IMR-90 (cell line): Measurements from ENCODE around the gene SCLY. TPM values are rescaled to one million over a fixed set of nuclear protein-coding genes. Genes with fewer than 3 reads are reported as not detected.
A peak's percentile ranks its signal among the peaks of the same experiment; 100 is the strongest.

Experiments
- ATAC-seq: fragments of 200-7000 bp; cut with Tn5 transposase; 2 replicates; pipeline ENCODE4 v1.9.1; 2020; ENCODE audit warnings: low read depth, mild to moderate bottlenecking, moderate library complexity
- BruUV-seq: library from RNA; stranded (reverse); fragments of 400-500 nt; replicated peaks from 2 replicates; lab custom pipeline; 2021; lab: Mats Ljungman, UMichigan
- CTCF ChIA-PET: fragments of 300-600 bp; formaldehyde crosslinking; extraction: SDS; loops from one replicate; lab custom pipeline; 2021; ENCODE audit warnings: antibody characterized with exemption; lab: Yijun Ruan, JAX
- POLR2A ChIA-PET: fragments of 300-600 bp; sonication (Branson Sonifier 250); formaldehyde crosslinking; loops from one replicate; lab custom pipeline; 2022; ENCODE audit warnings: antibody characterized with exemption; ENCODE audit not compliant: unreplicated experiment; lab: Charles Lee
- DNase-seq: peaks from one replicate; pipeline ENCODE4 v3.0.0; 2013
- H2AFZ ChIP-seq: replicated peaks from 2 replicates; pipeline ENCODE3; 2013; ENCODE audit warnings: low read length, mild to moderate bottlenecking; ENCODE audit not compliant: poor library complexity
- H2AK5ac ChIP-seq: 2 replicates; pipeline ENCODE4 v1.6.1; 2013; ENCODE audit warnings: low read depth, low read length, inconsistent platforms
- H2AK9ac ChIP-seq: replicated peaks from 2 replicates; pipeline ENCODE3; 2013; ENCODE audit warnings: mild to moderate bottlenecking, low read depth, low read length, moderate library complexity; ENCODE audit not compliant: poor library complexity
- H2BK120ac ChIP-seq: 2 replicates; pipeline ENCODE4 v1.6.1; 2013; ENCODE audit warnings: low read depth, low read length, inconsistent platforms
- H2BK15ac ChIP-seq: 3 replicates; pipeline ENCODE4 v1.6.1; 2013; ENCODE audit warnings: low read depth, low read length, inconsistent platforms
- H2BK20ac ChIP-seq: 2 replicates; pipeline ENCODE4 v1.6.1; 2013; ENCODE audit warnings: low read depth, mild to moderate bottlenecking, inconsistent platforms, low read length, moderate library complexity
- H2BK5ac ChIP-seq: 2 replicates; pipeline ENCODE4 v1.6.1; 2013; ENCODE audit warnings: mild to moderate bottlenecking, low read depth, low read length, inconsistent platforms; ENCODE audit not compliant: poor library complexity, severe bottlenecking
- H3K14ac ChIP-seq: replicated peaks from 2 replicates; pipeline ENCODE4 v1.6.1; 2013; ENCODE audit warnings: low read depth, low read length, inconsistent platforms
- H3K18ac ChIP-seq: 2 replicates; pipeline ENCODE4 v1.6.1; 2013; ENCODE audit warnings: low read depth, low read length, control low read depth
- H3K23ac ChIP-seq: 2 replicates; pipeline ENCODE4 v1.6.1; 2013; ENCODE audit warnings: low read depth, low read length, inconsistent platforms
- H3K27ac ChIP-seq: 2 replicates; pipeline ENCODE4 v1.5.1; 2013; ENCODE audit warnings: mild to moderate bottlenecking, control low read depth, low read length; ENCODE audit not compliant: insufficient read depth
- H3K27me3 ChIP-seq: 2 replicates; pipeline ENCODE4 v1.6.1; 2013; ENCODE audit warnings: low read length; ENCODE audit not compliant: control insufficient read depth, insufficient read depth
- H3K36me3 ChIP-seq: 2 replicates; pipeline ENCODE4 v1.6.1; 2013; ENCODE audit warnings: low read length, mixed read lengths; ENCODE audit not compliant: control insufficient read depth, insufficient read depth
- H3K4ac ChIP-seq: 2 replicates; pipeline ENCODE4 v1.6.1; 2013; ENCODE audit warnings: low read depth, low read length, inconsistent platforms
- H3K4me1 ChIP-seq: 2 replicates; pipeline ENCODE4 v1.6.1; 2013; ENCODE audit warnings: low read length, mixed read lengths; ENCODE audit not compliant: control insufficient read depth, insufficient read depth
- H3K4me2 ChIP-seq: 2 replicates; pipeline ENCODE4 v1.6.1; 2013; ENCODE audit warnings: low read depth, mild to moderate bottlenecking, control low read depth, low read length, moderate library complexity
- H3K4me3 ChIP-seq: 2 replicates; pipeline ENCODE4 v1.5.1; 2013; ENCODE audit warnings: low read depth, mild to moderate bottlenecking, control low read depth, low read length, moderate library complexity; ENCODE audit not compliant: insufficient read depth
- H3K56ac ChIP-seq: 2 replicates; pipeline ENCODE4 v1.6.1; 2013; ENCODE audit warnings: low read length, inconsistent platforms; ENCODE audit not compliant: insufficient read depth; ENCODE audit errors: extremely low read depth
- H3K79me1 ChIP-seq, 2 experiments: 2 replicates each; pipeline ENCODE4 v1.6.1; 2013; ENCODE audit warnings: low read length in 2 of 2, inconsistent platforms in 1 of 2, low read depth in 1 of 2
- H3K9ac ChIP-seq: 2 replicates; pipeline ENCODE4 v1.6.1; 2013; ENCODE audit warnings: low read depth, low read length, control low read depth
- H3K9me1 ChIP-seq: 2 replicates; pipeline ENCODE4 v1.6.1; 2013; ENCODE audit warnings: low read length, inconsistent platforms; ENCODE audit not compliant: insufficient read depth
- H3K9me3 ChIP-seq: 2 replicates; pipeline ENCODE4 v1.6.1; 2013; ENCODE audit warnings: low read length; ENCODE audit not compliant: control insufficient read depth, insufficient read depth
- H4K20me1 ChIP-seq: 2 replicates; pipeline ENCODE4 v1.6.1; 2013; ENCODE audit warnings: low read length, inconsistent platforms; ENCODE audit not compliant: insufficient read depth
- H4K5ac ChIP-seq: 2 replicates; pipeline ENCODE4 v1.6.1; 2013; ENCODE audit warnings: mild to moderate bottlenecking, low read depth, low read length, control low read depth
- H4K8ac ChIP-seq, 2 experiments: 2 replicates each; pipeline ENCODE4 v1.6.1; 2013; ENCODE audit warnings: low read depth in 2 of 2, low read length in 2 of 2, control low read depth in 1 of 2, inconsistent platforms in 1 of 2
- H4K91ac ChIP-seq: 2 replicates; pipeline ENCODE4 v1.6.1; 2013; ENCODE audit warnings: low read depth, low read length, inconsistent platforms; ENCODE audit not compliant: insufficient read depth
- BHLHE40 ChIP-seq: fragments of 150-350 bp; IDR thresholded peaks from 2 replicates; pipeline ENCODE4 v1.6.1; 2016; ENCODE audit warnings: mild to moderate bottlenecking, low read depth, low read length
- POLR2A ChIP-seq: IDR thresholded peaks from 2 replicates; pipeline ENCODE4 v1.6.1; 2012; ENCODE audit warnings: mild to moderate bottlenecking, low read depth, low read length
- RCOR1 ChIP-seq: IDR thresholded peaks from 2 replicates; pipeline ENCODE4 v1.6.1; 2012; ENCODE audit warnings: mild to moderate bottlenecking, low read length, improper control_type of control experiment; ENCODE audit not compliant: insufficient replicate concordance
- WGBS, 2 experiments: methylation state at CpG; one replicate each; pipeline versions ENCODE4 v1.1.5 to v1.1.7; 2013; ENCODE audit warnings: missing lambda C conversion rate in 2 of 2; ENCODE audit not compliant: insufficient read length in 1 of 2; ENCODE audit errors: extremely low coverage in 2 of 2; 5-methylcytosine and 5-hydroxymethylcytosine counted together
- dilution Hi-C: fragments of 300-500 bp; cut with HindIII; formaldehyde crosslinking; loops from one replicate; pipeline ENCODE4 v1.14.3; 2018; ENCODE audit warnings: low sequenced_read_pairs; ENCODE audit not compliant: unreplicated experiment
- in situ Hi-C: fragments of 300-500 bp; cut with MboI; formaldehyde crosslinking; loops from 3 replicates; pipeline ENCODE4 v1.14.3; 2019; ENCODE audit warnings: low sequenced_read_pairs, inconsistent platforms, mixed read lengths
- intact Hi-C: fragments of 100-400 bp; cut with micrococcal nuclease; formaldehyde crosslinking; loops from 2 replicates; pipeline ENCODE4 v1.10.0; 2022
- polyA plus RNA-seq, 3 experiments: library from polyadenylated mRNA; depleted of rRNA; stranded (reverse); fragments of >200 nt; gene quantifications; 2 replicates each; pipeline ENCODE4 v1.2.3, GENCODE V29; 2012; ENCODE audit warnings: low replicate concordance in 1 of 3
- total RNA-seq: library from RNA; depleted of rRNA; stranded (reverse); fragments of >200 nt; gene quantifications from 2 replicates; pipeline ENCODE4 v1.2.3, GENCODE V29; 2012
- TF ChIP-seq, protein P1 (sequence below): fragments of 150-350 bp; IDR thresholded peaks from 2 replicates; pipeline ENCODE4 v1.6.1; 2016; ENCODE audit warnings: low read depth, mild to moderate bottlenecking, low read length, moderate library complexity, borderline replicate concordance
- TF ChIP-seq, protein P2 (sequence below): fragments of 150-350 bp; IDR thresholded peaks from 2 replicates; pipeline ENCODE4 v1.6.1; 2017; ENCODE audit warnings: mild to moderate bottlenecking, antibody characterized with exemption, low read length, low read depth

The SCLY gene
- total and polyA plus RNA-seq, 2 of the 4 experiments (the other 2 are of a cell fraction), result 8.6 to 10.5 TPM

DNA sequence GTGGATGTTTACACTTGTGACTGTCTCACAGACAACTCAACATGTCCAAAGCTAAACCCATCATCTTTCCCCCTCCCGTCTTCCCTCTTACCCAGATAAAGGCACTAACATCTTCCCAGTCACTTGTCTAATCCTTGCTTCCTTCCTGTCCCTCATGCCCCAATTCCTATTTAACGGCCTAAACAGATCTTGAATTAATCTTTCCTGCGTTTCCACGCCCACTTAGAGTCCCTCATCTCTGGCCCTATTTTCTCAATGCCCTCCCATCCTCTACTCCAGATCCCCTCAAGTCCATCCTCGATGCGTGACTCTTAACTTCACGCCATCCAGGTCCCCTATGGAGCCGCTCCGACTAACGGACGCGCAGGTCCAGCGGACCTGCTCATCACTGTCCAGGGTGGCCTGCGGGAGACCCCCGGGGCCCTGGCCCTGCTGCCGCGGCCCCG lies 682 bp upstream of the SCLY start:
- WGBS, 2 experiments, result 3% methylated on average over 12 of the region's 18 CpGs; no CpG with 5 or more reads in 1 of the 2 experiments
- ATAC-seq (no peak), DNase-seq (peak; percentile 9)
- H3K4me1 ChIP-seq, result no peaks in the 10 kb centered on the region; the same call in 1 of the 2 replicates
- TF ChIP-seq POLR2A, result no peak
- TF ChIP-seq, protein P1, sequence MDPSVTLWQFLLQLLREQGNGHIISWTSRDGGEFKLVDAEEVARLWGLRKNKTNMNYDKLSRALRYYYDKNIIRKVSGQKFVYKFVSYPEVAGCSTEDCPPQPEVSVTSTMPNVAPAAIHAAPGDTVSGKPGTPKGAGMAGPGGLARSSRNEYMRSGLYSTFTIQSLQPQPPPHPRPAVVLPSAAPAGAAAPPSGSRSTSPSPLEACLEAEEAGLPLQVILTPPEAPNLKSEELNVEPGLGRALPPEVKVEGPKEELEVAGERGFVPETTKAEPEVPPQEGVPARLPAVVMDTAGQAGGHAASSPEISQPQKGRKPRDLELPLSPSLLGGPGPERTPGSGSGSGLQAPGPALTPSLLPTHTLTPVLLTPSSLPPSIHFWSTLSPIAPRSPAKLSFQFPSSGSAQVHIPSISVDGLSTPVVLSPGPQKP, result no peak
- TF ChIP-seq, protein P2, sequence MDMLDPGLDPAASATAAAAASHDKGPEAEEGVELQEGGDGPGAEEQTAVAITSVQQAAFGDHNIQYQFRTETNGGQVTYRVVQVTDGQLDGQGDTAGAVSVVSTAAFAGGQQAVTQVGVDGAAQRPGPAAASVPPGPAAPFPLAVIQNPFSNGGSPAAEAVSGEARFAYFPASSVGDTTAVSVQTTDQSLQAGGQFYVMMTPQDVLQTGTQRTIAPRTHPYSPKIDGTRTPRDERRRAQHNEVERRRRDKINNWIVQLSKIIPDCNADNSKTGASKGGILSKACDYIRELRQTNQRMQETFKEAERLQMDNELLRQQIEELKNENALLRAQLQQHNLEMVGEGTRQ, result no peak
- TF ChIP-seq BHLHE40, result no peak
- TF ChIP-seq RCOR1, result no peak
- peak overlapping the region; percentile 98 for H3K23ac ChIP-seq
- H2AK5ac ChIP-seq, result peak overlapping the region; percentile 30
- peak overlapping the region; percentile 90 for H3K4ac ChIP-seq
- peak overlapping the region; percentile 78 for H4K91ac ChIP-seq
- H3K4me3 ChIP-seq, result peak overlapping the region; percentile 83
- H2BK120ac ChIP-seq, result peak overlapping the region; percentile 44; the same call in 1 of the 2 replicates
- POLR2A ChIA-PET, result no interaction called here
- no peaks in the 10 kb centered on the region for H3K9me3 ChIP-seq
- H3K36me3 ChIP-seq, result no peaks in the 10 kb centered on the region; the same call in 1 of the 2 replicates
- H4K5ac ChIP-seq, result peak overlapping the region; percentile 87
- peak overlapping the region; percentile 91 for H3K9ac ChIP-seq
- peak overlapping the region; percentile 94 for H3K4me2 ChIP-seq
- H3K79me1 ChIP-seq, result peaks cover 8 to 36% of the 10 kb centered on the region in 2 experiments
- H2BK15ac ChIP-seq, result no peak overlapping the region
- no peak overlapping the region for H2BK20ac ChIP-seq
- CTCF ChIA-PET, result interaction anchor here (0.6 to 1.4 kb wide), 2 partner anchors 15 to 132 kb away, joined by 3 to 4 read pairs; no protein-coding TSS in a partner anchor
- BruUV-seq, result no TSS peak
- H3K18ac ChIP-seq, result peak overlapping the region; percentile 66
- H2AFZ ChIP-seq, result peak overlapping the region; percentile 97
- in situ Hi-C loops, result no loop called here
- H3K14ac ChIP-seq, result peak overlapping the region; percentile 78
- H4K20me1 ChIP-seq, result no peaks in the 10 kb centered on the region
- H3K27me3 ChIP-seq, result no peaks in the 10 kb centered on the region
- H4K8ac ChIP-seq, result peak overlapping the region; percentile 91 to 97
- peak overlapping the region; percentile 45; the same call in 1 of the 2 replicates for H3K56ac ChIP-seq
- peak overlapping the region; percentile 87 for H2AK9ac ChIP-seq
- peak overlapping the region; percentile 65 for H3K27ac ChIP-seq
- no peaks in the 10 kb centered on the region; the same call in 1 of the 2 replicates for H3K9me1 ChIP-seq
- H2BK5ac ChIP-seq, result peak overlapping the region; percentile 48
- intact Hi-C loops, result loop anchor here (2.0 to 5.0 kb wide), 3 partner anchors 93 to 203 kb away; partner anchors contain the start of gene UBE2F
- dilution Hi-C loops, result no loop called here
